GM19328 (cell line): Measurements from ENCODE around the gene BANF2.

ENCODE experiments used
- ATAC-seq: cut with Tn5 transposase; IDR thresholded peaks from one replicate; pipeline ENCODE4 v1.9.1; 2021; ENCODE audit warnings: mild to moderate bottlenecking, moderate library complexity; ENCODE audit not compliant: unreplicated experiment

Gene BANF2

GRCh38 chr20:17663486-17663885 is 36.3 kb upstream of the BANF2 start:
- ATAC-seq: no peak

DNA sequence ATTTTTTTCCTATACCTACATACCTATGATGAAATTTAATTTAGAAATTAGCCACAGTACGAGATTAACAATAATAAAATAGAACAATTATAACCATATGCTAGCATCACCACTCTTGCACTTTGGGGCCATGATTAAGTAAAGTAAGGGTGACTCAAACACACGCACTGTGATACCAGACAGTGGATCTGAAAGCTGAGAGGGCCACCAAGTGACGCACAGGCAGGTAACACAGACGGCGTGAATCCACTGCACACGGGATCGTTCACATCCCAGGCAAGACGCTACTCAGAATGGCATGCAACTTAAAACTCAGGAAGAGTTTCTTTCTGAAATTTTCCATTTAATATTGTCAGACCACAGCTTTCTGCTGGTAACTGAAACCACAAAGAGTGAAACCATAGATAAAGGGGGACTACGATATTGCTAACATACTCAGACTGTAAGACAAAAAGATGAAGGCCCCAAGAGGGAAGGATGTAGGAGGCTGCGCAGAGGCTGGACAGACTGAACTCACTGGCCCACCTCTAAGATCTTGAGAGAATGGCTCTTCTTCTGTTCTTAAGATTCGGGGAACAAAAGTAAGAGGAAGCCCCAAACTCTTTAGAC is 35.6 kb upstream of the BANF2 start:
- no peak for ATAC-seq

- no peak for ATAC-seq
Observed at GRCh38 chr20:17665756-17666155, 34.0 kb upstream of the BANF2 start.

DNA sequence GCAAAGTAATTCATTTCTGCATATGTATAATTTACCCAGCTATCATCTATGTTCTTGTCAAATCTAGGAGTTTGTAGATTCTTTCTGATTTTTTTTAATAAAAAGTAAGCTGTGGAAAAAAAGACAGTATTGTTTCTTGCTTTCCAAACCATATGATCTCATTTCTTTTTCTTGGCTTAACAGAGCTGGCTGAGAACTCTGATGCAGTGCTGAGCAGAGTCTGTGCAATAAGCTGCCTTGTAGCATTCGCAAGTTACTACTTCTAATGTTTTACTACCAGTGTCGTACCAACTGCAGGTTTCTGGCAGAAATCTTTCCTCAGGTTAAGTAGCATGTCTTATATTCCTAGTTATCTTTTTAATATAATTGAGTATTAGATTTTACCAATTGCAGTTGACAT is 33.3 kb upstream of the BANF2 start:
- no peak for ATAC-seq

GRCh38 chr20:17667445-17667844 is 32.3 kb upstream of the BANF2 start:
- ATAC-seq: no peak

- no peak for ATAC-seq
Observed at GRCh38 chr20:17668432-17668831, 31.3 kb upstream of the BANF2 start.

- ATAC-seq: no peak
Observed at GRCh38 chr20:17669306-17669931, 30.3 kb upstream of the BANF2 start.

- no peak for ATAC-seq
Observed at GRCh38 chr20:17671011-17671410, 28.8 kb upstream of the BANF2 start.

DNA sequence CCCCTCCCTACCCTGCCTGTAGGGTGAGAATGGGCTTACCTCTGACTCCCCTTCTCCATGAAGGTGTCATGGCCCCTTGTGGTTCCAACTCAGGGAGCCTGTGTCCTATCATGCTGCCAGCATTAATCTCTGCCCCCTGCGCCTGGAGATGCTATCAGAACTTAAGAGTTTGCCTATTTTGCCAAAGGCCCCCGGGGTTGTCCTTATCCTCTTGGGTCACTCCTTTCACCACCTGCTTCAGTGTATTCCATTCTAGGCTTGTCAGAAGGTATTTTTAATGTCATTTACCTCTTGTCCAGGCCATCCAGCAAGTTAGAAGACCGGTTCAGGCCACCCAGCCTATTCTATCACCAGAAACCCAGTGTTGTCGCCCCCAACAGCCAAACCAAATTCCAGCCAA is 28.2 kb upstream of the BANF2 start:
- ATAC-seq: no peak

DNA sequence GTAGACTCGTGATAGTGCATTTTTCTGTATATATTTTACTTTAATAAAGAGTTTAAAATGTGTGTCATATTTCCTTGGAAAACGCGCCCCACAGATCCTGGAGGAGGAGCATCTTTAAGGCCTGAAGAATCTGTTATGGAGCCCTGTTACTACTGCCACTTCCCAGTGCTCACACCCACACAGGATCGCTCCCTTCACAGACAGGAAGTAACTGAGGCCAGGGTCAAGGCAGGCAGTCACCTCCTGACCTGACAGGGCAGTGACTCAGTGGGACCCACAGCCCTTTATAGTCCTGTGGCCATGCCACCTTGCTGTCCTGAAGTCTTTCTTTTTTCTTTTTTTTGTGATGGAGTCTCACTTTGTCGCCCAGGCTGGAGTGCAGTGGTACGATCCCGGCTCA is 26.7 kb upstream of the BANF2 start:
- no peak for ATAC-seq

DNA sequence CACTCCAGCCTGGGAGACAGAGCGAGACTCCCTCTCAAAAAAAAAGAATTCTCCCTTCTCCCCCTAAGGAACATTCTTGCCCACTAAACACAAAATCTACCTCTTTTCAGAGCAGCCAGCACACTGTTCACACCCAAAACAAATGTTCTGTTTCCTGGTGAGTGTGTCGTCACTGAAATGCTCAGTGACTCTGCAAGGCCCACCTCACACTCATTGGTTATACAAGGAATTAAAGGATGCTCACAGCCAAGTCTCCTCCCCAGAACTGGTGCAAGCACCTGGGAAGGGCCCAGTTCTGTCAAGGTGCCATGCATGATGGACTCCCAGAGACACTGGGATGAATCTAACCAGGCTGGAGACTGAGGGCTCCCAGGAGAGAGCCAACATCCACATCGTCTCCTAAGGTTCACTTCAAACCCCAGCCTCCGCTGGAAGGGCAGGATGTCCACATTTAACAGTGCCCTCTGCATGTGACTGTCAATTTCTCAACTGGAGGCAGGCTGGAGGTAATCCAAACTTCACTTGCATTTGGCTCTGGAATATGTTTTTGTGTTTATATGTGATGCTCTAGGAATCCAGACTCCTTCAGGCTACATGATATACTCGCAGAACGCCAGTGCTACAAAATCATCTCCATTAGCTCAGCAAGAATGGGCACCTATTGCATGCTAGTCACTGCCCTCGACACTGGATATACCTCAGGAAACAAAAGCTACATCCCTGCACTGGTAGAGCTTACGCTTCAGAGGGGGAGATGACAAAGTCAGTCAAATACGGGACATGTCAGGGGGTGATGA is 24.8 kb upstream of the BANF2 start:
- ATAC-seq: no peak

GRCh38 chr20:17675519-17676377 is 24.0 kb upstream of the BANF2 start:
- ATAC-seq: no peak

DNA sequence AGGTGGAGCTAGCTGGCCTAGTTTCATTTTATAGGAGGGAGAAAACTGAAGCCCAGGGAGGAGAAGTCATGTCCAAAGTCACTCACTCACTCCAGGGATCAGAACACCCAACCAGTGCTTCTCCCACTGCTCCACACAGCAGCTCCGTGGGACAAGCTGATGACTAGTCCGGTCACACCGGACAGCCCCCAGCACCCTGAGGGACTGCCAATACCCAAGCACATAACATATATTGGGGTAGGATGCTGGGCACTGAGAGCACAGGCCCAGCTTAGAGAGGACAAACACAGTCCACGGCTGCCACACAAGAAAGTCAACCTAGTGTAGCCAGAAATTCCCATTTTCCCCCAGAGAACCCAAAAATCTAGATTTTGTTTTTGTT is 23.4 kb upstream of the BANF2 start:
- ATAC-seq: no peak

DNA sequence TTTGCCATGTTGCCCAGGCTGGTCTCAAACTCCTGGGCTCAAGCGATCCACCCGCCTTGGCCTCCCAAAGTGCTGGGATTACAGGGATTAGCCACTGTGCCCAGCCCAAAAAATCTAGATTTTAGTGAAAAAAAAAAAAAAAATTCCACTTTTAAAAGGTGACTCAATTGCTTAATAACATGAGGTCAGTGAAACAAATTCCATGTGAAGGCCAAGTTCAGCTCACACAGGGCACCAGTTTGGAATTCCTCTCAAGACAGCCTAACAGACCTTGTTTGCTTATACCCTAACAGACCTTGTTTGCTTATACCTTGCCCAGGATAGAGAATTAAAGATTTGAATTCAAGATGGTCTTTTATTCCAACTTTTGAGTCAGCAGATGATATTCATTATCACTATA is 22.8 kb upstream of the BANF2 start:
- no peak for ATAC-seq

DNA sequence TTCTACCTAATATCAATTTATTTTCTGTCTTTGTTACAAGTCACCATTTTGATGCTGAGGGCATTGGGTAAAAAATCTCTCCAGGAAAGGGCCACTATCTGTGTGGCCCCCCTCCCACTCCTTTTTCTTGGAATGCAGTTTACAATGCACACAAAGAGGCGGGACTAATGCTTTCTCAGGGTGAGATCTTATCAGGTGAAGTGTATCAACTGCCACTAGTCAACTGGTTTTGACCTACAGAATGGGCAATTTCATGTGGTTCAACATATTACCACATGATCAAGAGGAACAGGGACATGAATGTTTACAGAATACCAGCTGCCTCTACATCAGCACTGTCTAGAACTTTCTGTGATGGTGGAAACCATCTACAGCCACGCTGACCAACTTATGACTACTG is 21.5 kb upstream of the BANF2 start:
- ATAC-seq: no peak

GRCh38 chr20:17678886-17679285 is 20.9 kb upstream of the BANF2 start:
- ATAC-seq: no peak

DNA sequence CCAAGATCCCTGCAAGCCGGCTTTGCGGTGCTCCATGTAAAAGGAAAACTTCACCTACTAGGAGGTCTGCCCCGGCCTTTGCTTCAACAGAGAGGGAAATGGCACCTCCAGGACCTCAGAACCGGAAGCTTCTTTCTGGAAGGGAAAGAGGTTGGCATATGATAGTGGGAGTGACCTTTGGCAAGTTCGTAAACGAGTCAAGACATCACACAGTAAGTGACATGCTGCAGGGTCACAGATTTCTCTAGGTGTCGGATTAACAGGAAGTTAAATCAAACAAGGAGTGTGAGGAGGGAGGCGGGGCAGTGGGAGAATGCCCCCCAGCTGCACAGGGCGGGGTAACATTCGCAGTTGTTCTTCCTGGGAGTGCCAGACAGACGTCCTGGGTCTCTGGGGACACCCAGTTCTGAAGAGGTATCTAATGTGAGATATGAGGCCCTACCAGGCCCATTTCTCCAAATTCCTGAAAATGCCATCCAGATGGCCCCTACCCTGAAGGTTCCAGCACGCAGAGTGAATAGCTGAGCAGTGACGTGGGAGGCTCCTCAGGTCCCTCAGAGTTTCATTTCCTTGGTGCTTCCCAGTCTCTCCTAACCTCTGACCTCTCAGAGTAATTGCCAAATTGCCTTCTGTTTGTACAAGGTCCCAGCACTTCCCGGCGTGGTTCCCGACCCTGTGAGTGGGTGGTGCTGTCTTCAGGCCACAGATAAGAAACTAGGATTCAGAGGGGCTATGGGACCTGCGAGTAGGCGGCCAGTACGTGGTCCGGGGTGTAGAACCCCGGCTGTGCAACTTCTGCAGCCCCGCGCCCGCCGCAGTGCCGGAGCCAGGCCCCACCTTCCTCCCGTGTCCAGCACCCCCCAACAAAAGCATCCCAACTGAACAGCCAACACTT is 19.6 kb upstream of the BANF2 start:
- no peak for ATAC-seq

DNA sequence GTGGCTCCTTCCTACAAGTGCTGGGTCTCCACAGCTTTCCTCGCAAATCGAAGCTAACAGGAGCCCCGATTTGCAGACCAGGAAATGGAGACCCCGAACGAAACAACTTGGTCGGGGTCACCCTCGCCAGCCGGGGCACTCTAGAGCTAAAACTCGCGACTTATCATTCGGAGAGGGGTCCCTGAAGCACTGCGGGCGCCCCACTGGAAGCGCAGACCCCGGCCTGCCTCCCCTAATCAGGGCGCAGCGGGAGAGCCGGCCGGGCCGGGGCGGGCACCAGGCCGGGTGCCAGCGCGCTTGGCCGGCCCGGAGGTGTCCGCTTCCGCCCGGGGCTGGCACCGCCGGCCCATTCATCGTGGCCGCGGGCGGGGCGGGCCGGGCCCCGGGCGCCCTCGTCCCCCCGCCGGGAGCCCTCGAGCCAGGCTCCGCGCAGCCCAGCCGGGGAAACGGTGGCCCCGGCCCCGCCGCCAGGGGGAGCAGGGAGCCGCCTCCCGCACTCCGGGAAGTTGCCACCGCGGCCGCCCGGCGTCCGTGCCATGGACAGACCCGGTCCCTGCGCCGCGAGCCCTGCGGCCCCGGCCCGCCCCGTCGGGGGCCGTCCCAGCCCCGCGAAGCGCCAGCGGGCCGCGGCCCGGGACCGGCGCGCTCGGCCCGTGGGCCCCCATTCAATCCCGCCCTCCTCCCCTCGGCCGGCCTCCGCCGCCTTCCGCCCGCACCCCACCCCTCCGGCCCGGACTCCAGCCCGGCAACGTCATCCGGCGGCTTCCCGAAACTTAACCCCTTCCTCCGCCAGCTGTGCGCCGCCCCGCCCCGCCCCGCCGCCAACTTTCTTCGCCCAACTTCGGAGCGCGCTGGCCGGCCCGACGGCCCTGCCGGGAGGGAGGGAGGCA is 18.7 kb upstream of the BANF2 start:
- ATAC-seq: peak; percentile 34

- ATAC-seq: peak; percentile 7
Observed at GRCh38 chr20:17681726-17682102, 18.1 kb upstream of the BANF2 start.
